HEK293T (cell line): ENCODE measurements around the gene TVP23A.

Experiments used
- ARNT ChIP-seq: fragments of 450-650 bp; IDR thresholded peaks from 2 replicates; pipeline ENCODE4 v1.6.1; 2017; ENCODE audit warnings: mild to moderate bottlenecking
- BHLHE40 ChIP-seq: fragments of 450-650 bp; IDR thresholded peaks from 2 replicates; pipeline ENCODE4 v1.6.1; 2016; ENCODE audit warnings: mild to moderate bottlenecking, moderate library complexity, borderline replicate concordance
- CTBP1 ChIP-seq: fragments of 450-650 bp; IDR thresholded peaks from 2 replicates; pipeline ENCODE4 v1.6.1; 2016; ENCODE audit warnings: borderline replicate concordance
- ELF4 ChIP-seq: fragments of 450-650 bp; IDR thresholded peaks from 2 replicates; pipeline ENCODE4 v1.6.1; 2017; ENCODE audit warnings: antibody characterized with exemption
- FOXK2 ChIP-seq: fragments of 450-650 bp; IDR thresholded peaks from 2 replicates; pipeline ENCODE4 v1.6.1; 2016; ENCODE audit warnings: mild to moderate bottlenecking
- FOXM1 ChIP-seq: fragments of 450-650 bp; IDR thresholded peaks from 2 replicates; pipeline ENCODE4 v1.6.1; 2017; ENCODE audit warnings: mild to moderate bottlenecking, borderline replicate concordance
- HDGF ChIP-seq: fragments of 450-650 bp; IDR thresholded peaks from 2 replicates; pipeline ENCODE4 v1.6.1; 2017; ENCODE audit warnings: antibody characterized with exemption, borderline replicate concordance
- LEF1 ChIP-seq: fragments of 450-650 bp; IDR thresholded peaks from 2 replicates; pipeline ENCODE4 v1.6.1; 2017; ENCODE audit warnings: mild to moderate bottlenecking, borderline replicate concordance
- NFRKB ChIP-seq: fragments of 450-650 bp; IDR thresholded peaks from 2 replicates; pipeline ENCODE4 v1.6.1; 2016; ENCODE audit warnings: mild to moderate bottlenecking, moderate library complexity
- SP1 ChIP-seq: fragments of 450-650 bp; IDR thresholded peaks from 2 replicates; pipeline ENCODE4 v1.6.1; 2017
- SUZ12 ChIP-seq: fragments of 450-650 bp; IDR thresholded peaks from 2 replicates; pipeline ENCODE4 v1.6.1; 2016; ENCODE audit warnings: mild to moderate bottlenecking
- TARDBP ChIP-seq: fragments of 450-650 bp; IDR thresholded peaks from 2 replicates; pipeline ENCODE4 v1.6.1; 2016
- TF ChIP-seq, protein P1 (sequence below): fragments of 450-650 bp; IDR thresholded peaks from 2 replicates; pipeline ENCODE4 v1.6.1; 2016

DNA sequence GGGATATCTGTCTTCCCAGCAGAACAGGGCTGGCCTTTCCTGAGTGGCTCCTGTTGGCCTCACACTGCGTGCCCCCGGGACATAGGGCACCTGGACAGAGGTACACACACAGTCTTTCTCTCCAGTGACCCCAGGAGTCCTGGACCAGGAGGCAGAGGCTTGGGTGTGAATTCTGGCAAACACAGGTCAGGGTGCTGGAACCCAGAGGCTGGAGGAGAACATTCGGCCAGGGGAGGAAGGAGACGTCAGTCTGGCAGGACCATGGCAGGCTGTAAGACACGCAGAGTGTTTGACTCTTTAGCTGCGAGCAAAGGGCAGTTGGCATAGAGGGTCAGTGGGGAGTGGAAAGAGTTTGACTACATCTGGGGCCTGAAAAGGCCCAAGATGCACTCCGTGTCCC lies 4.1 kb upstream of the TVP23A start:
- no peak for TF ChIP-seq SUZ12
- no peak for TF ChIP-seq BHLHE40
- no peak for TF ChIP-seq FOXM1
- TF ChIP-seq NFRKB = no peak
- TF ChIP-seq TARDBP = no peak
- no peak for TF ChIP-seq FOXK2
- TF ChIP-seq HDGF = no peak
- TF ChIP-seq LEF1 = no peak
- no peak for TF ChIP-seq CTBP1
- TF ChIP-seq ARNT = no peak
- TF ChIP-seq, protein P1, sequence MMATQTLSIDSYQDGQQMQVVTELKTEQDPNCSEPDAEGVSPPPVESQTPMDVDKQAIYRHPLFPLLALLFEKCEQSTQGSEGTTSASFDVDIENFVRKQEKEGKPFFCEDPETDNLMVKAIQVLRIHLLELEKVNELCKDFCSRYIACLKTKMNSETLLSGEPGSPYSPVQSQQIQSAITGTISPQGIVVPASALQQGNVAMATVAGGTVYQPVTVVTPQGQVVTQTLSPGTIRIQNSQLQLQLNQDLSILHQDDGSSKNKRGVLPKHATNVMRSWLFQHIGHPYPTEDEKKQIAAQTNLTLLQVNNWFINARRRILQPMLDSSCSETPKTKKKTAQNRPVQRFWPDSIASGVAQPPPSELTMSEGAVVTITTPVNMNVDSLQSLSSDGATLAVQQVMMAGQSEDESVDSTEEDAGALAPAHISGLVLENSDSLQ = no peak
- TF ChIP-seq ELF4 = no peak
- no peak for TF ChIP-seq SP1
